SK-N-SH treated with all-trans-retinoic acid at 6 μM for 48 hours (cell line): ENCODE results near the gene HPCAL1.

Experiments
- OSR1 ChIP-seq: fragments of 250-450 bp; sonication (Bioruptor Pico); IDR thresholded peaks from 2 replicates; pipeline ENCODE4 v1.8.0; 2022; ENCODE audit warnings: moderate library complexity, mild to moderate bottlenecking, inconsistent platforms
- ZFP30 ChIP-seq: fragments of 450-650 bp; formaldehyde crosslinking; IDR thresholded peaks from 2 replicates; pipeline ENCODE4 v1.5.0; 2022; ENCODE audit warnings: mild to moderate bottlenecking, moderate library complexity

DNA sequence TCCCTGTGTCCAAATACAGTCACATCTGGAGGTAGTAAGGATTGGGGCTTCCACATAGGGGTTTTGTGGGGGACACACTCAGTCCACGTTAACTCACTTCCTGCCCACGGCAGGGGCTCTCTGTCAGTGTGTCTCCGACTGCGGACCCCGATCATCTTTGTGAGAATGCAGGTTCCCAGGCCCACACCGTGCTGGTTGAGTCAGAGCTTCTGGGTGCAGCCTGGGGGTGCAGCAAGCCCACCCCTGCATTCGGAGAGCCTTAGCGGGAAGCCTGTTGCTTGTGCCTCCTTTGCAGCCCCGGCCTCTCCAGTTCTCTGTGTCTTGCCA, 28.0 kb downstream of the HPCAL1 start:
- TF ChIP-seq ZFP30 = no peak
- TF ChIP-seq OSR1 = no peak
